SH-SY5Y (cell line): ENCODE measurements around the gene ACOX3.

Experiments used
- GATA2 ChIP-seq: IDR thresholded peaks from 2 replicates; pipeline ENCODE4 v1.6.1; 2011; ENCODE audit warnings: mild to moderate bottlenecking, low read depth, low read length
- GATA3 ChIP-seq: IDR thresholded peaks from 2 replicates; pipeline ENCODE4 v1.6.1; 2011; ENCODE audit warnings: low read depth, mild to moderate bottlenecking, low read length, moderate library complexity

Gene ACOX3

DNA sequence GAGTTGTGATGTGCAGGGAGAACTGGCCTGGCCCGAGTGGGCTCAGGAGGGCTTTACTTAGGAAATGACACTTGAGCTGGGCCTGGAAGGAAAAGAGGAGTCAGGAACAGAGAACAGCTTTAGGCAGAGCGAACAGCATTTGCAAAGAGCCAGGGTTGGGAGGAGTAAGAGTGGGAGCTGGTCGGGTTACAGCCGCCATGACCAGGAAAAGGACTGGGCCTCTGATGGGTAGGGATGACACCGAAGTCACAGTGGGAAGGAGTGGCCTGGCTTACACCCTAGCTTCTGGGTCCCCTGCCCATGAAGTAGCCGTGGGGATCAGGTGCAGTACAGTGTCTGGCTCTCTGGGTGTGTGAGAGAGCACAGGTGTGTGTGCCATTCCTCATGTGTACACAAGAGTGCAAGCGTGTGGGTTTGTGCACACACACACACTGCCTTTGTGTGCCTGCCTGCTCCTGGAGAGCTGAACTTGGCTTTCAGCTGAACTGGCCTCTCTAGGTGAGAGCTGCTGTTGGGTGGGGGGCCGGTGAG lies 31.7 kb upstream of the ACOX3 start:
- TF ChIP-seq GATA2 (no peak), GATA3 (no peak)

DNA sequence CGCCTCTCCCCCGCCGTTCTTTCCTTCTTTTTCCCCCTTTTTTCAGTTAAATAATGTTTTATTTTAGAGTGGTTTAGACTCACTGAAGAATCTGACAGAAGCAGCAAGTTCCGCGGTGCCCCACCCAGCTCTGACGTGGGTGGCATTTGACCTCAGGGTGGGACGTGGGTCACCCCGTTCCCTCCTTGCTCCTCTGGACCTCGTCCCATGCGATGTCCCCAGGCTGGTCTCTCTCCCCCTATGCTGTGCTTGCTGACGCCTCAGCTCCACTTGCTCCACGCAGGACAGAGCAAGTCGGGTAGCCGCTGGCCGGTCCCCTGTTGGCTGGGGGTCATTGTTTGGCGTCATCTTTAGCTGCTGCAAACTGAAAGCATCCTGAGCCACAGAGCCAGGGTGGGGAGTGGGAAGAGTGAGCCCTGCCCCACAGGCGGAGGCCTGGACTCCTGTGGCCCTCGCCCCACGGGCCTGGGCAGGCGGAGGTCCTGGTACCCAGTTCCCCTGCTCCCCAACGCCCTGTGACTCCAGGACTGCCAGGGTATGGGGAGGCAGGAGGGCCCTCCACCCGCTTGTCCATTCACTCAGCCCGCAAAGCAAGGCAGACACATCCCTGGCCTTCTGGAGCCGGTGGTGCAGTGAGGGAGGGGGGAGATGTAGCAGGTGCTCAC lies 30.8 kb upstream of the ACOX3 start:
- TF ChIP-seq GATA2 (no peak), GATA3 (no peak)

DNA sequence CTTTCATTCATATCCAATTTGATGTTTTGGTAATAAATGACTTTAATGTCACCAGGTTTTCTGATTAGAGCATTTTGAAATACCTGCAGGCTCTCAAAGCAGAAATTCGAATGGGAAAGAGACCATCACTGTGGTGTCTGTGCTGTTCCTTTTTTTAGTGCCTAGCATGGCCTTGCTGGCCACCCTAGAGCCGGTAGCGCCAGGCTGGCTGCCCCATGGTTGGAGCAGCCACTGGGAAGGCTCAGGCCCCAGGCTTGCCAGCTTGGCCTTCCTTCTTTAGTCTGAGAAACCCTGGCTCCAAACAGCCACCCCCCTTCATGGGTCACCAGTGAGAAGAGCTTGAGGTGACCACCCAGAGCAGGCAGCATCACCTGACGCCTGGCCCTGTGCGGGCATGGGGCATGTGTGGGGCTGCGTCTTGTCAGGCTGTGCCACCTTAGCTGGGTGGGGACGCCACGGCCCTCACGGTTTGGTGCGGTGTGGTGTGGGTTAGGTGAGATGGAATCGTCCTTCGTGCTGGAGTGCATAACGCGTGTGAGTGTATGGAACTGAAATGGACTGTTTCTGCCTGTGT lies 30.0 kb upstream of the ACOX3 start:
- TF ChIP-seq GATA3 (no peak), GATA2 (no peak)

DNA sequence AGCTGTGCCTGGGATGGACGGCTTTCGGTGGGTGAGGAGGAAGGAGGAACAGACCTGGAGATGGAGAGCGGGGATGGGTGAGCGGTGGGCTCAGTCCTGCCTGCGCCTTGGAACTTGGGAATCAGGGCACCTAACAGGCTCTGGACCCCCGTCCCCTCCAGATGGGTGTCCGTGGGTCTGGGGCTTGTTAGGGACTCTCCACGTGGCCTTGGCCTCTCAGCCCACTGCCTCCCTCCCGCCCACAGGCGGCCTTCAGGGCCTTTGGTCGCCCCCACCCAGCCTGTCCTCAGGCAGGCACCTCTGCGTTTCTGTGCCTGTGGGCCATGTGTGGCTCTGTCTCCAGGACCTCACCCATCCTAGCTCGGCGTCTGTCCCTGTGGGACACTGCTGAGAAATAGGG lies 29.0 kb upstream of the ACOX3 start:
- TF ChIP-seq GATA3 (no peak), GATA2 (no peak)

DNA sequence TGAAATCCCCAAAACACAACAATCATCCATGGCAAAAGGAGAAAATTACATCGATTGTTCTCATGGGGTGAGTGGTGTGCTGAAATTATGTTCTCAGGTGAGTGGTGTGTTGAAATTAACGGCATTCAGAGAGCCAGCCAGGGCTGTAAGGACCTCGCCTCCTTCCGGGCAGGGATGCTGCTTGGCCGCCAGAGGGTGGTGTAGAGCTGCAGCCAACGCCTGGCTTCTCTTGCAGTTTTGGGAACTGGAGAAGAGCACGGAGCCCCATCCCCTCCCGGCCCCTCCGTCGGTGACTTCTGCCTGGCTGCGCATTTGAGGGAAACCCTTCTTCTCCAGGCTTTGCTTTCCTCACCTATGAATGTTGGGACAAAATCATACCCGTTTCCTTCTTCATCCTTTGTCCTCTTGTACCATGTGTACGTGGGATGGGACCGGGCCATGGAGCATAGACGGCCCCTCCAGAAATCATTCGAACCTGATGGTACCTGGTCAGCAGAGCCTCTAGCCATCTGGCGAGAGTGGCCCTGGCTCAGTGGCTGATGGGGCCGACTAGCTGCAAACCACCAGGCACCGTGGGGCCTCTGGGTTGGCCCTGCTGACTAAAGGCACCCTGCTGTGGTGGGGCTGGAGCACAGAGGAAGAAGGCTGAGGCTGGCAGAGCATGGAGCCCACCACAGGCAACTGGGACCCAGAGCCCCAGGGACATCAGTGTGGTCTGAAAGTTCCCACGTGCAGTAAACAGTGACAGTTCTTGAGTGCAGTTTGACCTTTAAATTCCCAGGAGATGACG lies 28.4 kb upstream of the ACOX3 start:
- TF ChIP-seq GATA2: no peak
- no peak for TF ChIP-seq GATA3

DNA sequence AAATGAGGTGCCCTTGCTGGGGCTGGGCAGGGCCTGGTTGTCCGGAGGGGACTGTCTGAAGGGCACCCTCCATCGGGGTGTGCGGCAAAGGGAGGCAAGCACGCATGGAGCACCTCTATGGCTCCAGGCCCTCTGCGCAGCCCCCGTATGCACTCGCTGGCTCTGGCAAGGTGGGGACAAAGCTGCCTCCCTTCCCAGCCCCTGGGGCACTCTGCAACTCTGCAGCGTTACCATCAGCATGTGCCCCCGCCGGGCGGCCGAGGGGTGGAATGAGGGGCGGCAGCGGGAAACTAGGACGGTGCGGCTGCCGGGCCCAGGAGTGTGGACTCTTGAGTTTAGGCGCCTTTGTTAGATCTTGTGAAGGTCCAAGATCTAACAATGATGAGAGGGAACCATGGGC lies 26.5 kb upstream of the ACOX3 start:
- TF ChIP-seq GATA2 (no peak), GATA3 (no peak)

DNA sequence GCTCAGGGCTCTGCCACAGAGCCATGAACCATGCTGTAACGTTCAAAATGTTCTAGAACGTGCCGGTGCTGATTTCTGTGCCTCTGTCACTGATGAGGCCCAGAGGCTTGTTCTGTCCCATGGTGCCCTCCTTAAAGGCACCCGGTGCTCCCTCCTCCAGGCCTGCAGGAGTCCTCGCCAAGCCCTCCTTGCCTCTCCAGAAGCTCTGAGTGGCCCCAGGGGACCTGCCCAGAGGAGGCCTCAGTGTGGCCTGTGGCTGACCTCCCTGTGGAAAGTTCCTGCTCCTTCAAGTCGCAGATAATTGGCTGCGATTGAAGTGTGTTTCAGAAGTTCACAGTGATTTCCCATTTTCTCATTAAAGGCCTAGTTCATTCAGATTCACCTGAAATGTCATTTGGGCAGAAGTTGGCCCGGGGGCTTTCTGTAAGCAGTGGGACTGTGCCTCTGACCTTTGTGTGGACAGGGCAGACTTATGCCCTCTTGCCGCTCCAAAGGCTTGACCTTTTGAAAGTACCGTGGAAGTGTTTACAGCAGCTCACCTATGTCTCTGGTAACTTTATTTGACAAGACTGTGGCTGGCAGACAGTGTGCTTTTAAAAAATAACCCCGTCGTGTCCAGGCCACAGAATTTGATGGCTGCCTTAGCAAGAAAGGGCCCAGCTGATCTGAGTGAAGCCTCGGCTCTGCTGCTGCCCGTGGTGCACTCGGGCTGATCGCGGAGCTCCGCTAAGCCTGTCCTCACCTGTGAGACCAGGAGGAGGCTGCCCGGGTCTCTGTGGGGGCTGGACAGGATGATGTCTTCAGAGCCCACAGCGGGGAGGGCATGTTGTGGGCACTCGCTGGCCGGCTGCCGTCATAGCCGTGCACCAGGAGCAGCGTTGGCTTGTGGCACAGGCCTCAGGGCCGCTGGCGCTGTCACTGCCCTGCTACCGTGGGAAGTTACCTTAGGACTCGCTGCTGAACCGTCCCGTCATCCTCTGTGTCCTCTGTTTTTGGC lies 25.4 kb upstream of the ACOX3 start:
- TF ChIP-seq GATA2 (no peak), GATA3 (no peak)

DNA sequence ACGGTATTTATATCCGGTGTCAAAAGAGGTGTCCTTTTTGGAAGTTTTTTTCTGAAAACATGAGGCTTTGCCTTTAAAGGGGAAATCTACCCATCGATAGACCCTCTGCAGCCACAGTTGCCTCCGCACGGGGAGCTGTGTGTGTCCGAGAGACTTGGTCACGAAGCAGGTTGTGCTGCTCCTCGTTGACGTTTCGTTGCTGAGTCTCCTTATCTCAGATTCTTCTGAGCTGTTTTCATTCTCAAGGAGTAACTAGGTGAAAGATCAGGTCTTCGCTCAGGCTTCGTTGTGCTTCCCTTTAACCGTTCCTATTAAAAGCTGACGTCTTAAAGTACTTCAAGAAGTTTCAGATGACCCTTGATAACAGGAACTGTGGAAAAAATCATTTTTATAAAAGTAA lies 23.9 kb upstream of the ACOX3 start:
- TF ChIP-seq GATA2 (no peak), GATA3 (no peak)

DNA sequence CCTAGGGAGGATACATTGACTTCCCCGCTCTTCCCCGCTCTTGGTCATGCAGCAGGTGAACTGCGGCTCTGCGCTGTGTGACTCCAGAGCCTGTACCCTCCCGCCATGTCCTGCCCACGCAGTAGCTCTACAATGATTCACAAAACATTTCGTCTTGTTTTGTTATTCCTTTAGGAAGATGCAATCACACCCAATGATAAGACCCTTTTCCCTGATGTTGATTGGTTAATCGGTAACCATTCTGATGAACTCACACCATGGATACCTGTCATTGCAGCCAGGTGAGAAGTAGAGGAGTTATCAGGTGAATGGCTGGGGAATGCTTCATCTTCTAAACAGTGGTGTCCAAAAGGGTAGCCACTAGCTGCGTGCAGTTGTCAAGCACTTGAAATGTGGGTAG lies 23.3 kb upstream of the ACOX3 start:
- TF ChIP-seq GATA3 (no peak), GATA2 (no peak)

DNA sequence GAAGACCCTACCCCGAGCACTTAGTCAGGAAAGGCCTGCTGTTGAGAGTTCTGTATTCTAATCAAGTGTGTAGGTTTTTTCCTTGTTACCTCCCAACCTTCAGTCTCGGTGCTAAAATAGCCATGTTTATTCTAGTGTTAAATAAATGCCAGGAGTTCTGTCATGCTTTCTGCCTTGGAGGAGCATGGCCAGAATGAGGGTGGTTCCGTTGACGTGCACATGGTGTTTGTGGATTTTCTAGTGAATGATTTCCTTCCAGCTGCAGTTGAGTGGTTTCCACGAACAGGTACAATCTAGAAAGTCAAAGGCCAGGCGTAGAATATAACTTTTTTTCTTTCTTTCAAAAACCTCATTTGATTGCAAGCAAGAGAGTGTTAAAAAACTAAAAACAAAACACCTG lies 21.1 kb upstream of the ACOX3 start:
- TF ChIP-seq GATA2 (no peak), GATA3 (no peak)

DNA sequence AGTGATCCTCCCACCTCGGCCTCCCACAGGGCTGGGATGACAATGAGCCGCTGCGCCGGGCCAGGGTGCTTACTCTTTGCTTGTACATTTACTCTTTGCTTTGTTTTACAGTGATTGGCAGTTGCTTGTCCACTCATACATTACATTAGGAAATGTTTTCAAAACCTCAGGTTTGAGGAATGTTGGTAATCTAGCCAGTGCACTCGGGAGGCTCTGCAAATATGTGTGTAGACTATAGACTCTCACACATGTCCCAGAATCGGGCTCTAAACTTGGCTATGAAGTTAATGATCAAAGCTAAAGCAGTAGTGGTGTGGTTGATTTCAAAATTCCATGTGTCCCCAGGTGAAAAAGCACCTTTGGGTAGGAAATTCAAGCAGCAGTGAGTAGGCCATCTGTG lies 20.6 kb upstream of the ACOX3 start:
- TF ChIP-seq GATA3 (no peak), GATA2 (no peak)

DNA sequence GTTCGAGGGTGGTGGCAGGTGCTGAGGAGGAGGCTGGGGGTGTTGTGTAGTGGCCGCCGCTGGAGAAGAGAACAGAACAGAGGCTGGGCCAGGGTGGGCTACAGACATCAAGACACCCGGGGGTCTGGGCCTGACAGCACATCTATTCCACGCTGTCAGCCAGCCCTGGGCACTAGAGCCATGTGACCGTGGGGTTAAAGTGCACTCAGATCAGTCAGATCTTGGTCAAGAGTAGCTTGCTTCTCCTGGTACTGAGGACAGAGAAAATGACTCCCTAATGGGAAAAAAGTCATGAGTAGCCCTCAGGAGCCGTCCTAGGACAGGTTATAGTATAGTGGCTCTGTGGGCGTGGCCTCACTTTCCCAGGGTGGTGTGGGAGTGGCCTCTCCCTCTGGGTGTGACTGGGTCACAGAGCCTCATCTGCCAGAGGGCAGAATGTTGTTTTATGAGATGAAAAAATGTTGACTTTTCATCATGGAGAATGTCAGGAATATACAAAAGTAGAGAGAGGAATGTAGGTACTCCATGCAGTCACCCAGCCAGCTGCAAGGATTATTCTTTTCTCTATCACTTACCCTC lies 19.4 kb upstream of the ACOX3 start:
- TF ChIP-seq GATA2: no peak
- TF ChIP-seq GATA3: no peak

DNA sequence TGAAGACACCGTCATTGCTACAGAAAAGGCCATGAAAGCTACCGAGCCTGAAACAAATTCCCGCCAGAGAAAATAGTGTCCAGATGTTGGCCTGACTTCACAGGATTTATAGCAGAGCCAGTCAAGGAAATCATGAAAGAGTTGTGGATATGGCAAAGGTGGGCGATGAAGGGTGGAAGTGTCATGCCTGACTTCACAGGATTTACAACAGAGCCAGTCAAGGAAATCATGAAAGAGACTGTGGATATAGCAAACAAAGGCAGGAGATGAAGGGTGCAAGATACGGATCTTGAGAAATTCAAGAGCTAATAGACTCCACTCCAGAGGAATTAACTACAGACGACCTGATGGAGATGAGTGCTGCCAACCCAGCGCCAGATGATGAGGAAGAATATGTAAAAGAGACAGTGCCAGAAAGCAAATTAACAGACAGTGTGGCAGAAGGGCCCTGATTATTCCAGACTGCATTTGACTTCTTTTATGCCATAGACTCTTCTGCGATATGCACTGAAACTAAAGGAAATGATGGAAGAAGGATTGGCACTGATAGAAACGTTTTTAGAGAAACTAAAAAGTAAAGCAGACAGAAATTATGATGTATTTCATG lies 17.2 kb upstream of the ACOX3 start:
- TF ChIP-seq GATA3: no peak
- no peak for TF ChIP-seq GATA2
